GM23338 (cell line): Measurements from ENCODE around the gene KIF4B.

Experiments used
- CREB1 ChIP-seq: fragments of 250-450 bp; sonication (Bioruptor Pico); IDR thresholded peaks from 2 replicates; pipeline ENCODE4 v1.5.0; 2020; ENCODE audit warnings: low read depth, mild to moderate bottlenecking, moderate library complexity
- EZH2 ChIP-seq: fragments of 200-600 bp; sonication (generic); IDR thresholded peaks from one replicate; pipeline ENCODE4 v1.8.0; 2017; ENCODE audit warnings: antibody characterized with exemption, mild to moderate bottlenecking, low read depth; ENCODE audit not compliant: unreplicated experiment
- EZH2phosphoT487 ChIP-seq: fragments of 200-600 bp; sonication (generic); IDR thresholded peaks from one replicate; pipeline ENCODE4 v1.8.1; 2018; ENCODE audit warnings: antibody characterized with exemption; ENCODE audit not compliant: unreplicated experiment
- JUNB ChIP-seq: IDR thresholded peaks from one replicate; pipeline ENCODE4 v1.6.1; 2016; ENCODE audit warnings: antibody characterized with exemption; ENCODE audit not compliant: unreplicated experiment
- NANOG ChIP-seq: IDR thresholded peaks from 2 replicates; pipeline ENCODE4 v1.6.1; 2016; ENCODE audit warnings: antibody characterized with exemption, borderline replicate concordance
- POLR2AphosphoS5 ChIP-seq: IDR thresholded peaks from 2 replicates; pipeline ENCODE4 v1.6.1; 2016; ENCODE audit warnings: antibody characterized with exemption, low read depth
- STAT1 ChIP-seq: IDR thresholded peaks from one replicate; pipeline ENCODE4 v1.6.1; 2016; ENCODE audit warnings: antibody characterized with exemption; ENCODE audit not compliant: unreplicated experiment
- ZNF114 ChIP-seq: fragments of 250-450 bp; sonication (Bioruptor Pico); IDR thresholded peaks from 2 replicates; pipeline ENCODE4 v1.5.0; 2020; ENCODE audit warnings: mild to moderate bottlenecking, moderate library complexity
- ZNF331 ChIP-seq: fragments of 250-450 bp; sonication (Bioruptor Pico); IDR thresholded peaks from 2 replicates; pipeline ENCODE4 v1.5.0; 2020; ENCODE audit warnings: low read depth, mild to moderate bottlenecking, moderate library complexity
- TF ChIP-seq, protein P1 (sequence below), 2 experiments: fragments of 200-600 bp in 1 of 2; sonication (generic) in 1 of 2; conservative IDR thresholded peaks; 2 replicates each; pipeline versions ENCODE4 v1.5.1 to v1.6.1; 2016 to 2017; ENCODE audit warnings: antibody characterized with exemption in 2 of 2, low read depth in 2 of 2, mild to moderate bottlenecking in 2 of 2, moderate library complexity in 1 of 2
- TF ChIP-seq, protein P2 (sequence below): IDR thresholded peaks from one replicate; pipeline ENCODE4 v1.6.1; 2018; ENCODE audit warnings: antibody characterized with exemption; ENCODE audit not compliant: unreplicated experiment
- TF ChIP-seq, protein P3 (sequence below): IDR thresholded peaks from 2 replicates; pipeline ENCODE4 v1.6.1; 2016; ENCODE audit warnings: antibody characterized with exemption

DNA sequence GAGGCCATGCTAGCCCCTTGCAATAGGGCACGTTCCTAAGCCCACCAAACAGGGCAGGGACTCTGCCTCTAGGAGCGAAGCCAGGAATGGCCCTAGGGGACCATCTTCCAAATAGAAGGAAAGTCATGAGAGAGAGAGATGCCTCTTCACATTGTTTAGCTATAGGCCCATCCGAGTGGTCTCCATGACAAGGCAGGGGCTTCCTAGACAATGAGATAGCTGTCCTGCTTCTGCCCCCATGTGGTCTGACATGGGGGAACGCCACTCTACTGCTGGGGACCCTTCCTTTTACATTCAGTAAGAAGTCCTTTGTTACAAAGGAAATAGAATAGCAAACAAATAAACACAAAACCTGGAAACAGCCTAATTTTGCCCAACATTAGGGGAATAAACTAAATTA is 17.9 kb upstream of the KIF4B start:
- TF ChIP-seq, protein P1, sequence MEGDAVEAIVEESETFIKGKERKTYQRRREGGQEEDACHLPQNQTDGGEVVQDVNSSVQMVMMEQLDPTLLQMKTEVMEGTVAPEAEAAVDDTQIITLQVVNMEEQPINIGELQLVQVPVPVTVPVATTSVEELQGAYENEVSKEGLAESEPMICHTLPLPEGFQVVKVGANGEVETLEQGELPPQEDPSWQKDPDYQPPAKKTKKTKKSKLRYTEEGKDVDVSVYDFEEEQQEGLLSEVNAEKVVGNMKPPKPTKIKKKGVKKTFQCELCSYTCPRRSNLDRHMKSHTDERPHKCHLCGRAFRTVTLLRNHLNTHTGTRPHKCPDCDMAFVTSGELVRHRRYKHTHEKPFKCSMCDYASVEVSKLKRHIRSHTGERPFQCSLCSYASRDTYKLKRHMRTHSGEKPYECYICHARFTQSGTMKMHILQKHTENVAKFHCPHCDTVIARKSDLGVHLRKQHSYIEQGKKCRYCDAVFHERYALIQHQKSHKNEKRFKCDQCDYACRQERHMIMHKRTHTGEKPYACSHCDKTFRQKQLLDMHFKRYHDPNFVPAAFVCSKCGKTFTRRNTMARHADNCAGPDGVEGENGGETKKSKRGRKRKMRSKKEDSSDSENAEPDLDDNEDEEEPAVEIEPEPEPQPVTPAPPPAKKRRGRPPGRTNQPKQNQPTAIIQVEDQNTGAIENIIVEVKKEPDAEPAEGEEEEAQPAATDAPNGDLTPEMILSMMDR (conservative IDR thresholded peaks at IDR 0.05; ENCODE audit: low read depth in 2 of 2), result peak; percentile 73 to 85
- TF ChIP-seq EZH2phosphoT487 (no peak), EZH2 (no peak), ZNF114 (CRISPR knock-in tag) (no peak), ZNF331 (CRISPR knock-in tag) (no peak), POLR2AphosphoS5 (no peak), CREB1 (no peak), STAT1 (no peak), JUNB (no peak), NANOG (no peak)
- TF ChIP-seq, protein P2, sequence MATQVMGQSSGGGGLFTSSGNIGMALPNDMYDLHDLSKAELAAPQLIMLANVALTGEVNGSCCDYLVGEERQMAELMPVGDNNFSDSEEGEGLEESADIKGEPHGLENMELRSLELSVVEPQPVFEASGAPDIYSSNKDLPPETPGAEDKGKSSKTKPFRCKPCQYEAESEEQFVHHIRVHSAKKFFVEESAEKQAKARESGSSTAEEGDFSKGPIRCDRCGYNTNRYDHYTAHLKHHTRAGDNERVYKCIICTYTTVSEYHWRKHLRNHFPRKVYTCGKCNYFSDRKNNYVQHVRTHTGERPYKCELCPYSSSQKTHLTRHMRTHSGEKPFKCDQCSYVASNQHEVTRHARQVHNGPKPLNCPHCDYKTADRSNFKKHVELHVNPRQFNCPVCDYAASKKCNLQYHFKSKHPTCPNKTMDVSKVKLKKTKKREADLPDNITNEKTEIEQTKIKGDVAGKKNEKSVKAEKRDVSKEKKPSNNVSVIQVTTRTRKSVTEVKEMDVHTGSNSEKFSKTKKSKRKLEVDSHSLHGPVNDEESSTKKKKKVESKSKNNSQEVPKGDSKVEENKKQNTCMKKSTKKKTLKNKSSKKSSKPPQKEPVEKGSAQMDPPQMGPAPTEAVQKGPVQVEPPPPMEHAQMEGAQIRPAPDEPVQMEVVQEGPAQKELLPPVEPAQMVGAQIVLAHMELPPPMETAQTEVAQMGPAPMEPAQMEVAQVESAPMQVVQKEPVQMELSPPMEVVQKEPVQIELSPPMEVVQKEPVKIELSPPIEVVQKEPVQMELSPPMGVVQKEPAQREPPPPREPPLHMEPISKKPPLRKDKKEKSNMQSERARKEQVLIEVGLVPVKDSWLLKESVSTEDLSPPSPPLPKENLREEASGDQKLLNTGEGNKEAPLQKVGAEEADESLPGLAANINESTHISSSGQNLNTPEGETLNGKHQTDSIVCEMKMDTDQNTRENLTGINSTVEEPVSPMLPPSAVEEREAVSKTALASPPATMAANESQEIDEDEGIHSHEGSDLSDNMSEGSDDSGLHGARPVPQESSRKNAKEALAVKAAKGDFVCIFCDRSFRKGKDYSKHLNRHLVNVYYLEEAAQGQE, result no peak
- TF ChIP-seq, protein P3, sequence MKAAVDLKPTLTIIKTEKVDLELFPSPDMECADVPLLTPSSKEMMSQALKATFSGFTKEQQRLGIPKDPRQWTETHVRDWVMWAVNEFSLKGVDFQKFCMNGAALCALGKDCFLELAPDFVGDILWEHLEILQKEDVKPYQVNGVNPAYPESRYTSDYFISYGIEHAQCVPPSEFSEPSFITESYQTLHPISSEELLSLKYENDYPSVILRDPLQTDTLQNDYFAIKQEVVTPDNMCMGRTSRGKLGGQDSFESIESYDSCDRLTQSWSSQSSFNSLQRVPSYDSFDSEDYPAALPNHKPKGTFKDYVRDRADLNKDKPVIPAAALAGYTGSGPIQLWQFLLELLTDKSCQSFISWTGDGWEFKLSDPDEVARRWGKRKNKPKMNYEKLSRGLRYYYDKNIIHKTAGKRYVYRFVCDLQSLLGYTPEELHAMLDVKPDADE, result no peak
